Measurements from ENCODE around the gene MSI2. TPM values are rescaled to one million over a fixed set of nuclear protein-coding genes. Genes with fewer than 3 reads are reported as not detected.

MSI2 gene
- total RNA-seq, 1 donor, result 12.6 TPM

- H3K4me3 ChIP-seq (ENCODE audit: low read depth, low read length), result no peak overlapping the region
- DNase-seq (ENCODE audit: low read depth), result no peak
- no peak for TF ChIP-seq CTCF (IDR thresholded peaks at IDR 0.05; ENCODE audit: insufficient read depth, low read length)
Observed at GRCh38 chr17:57323391-57323790, 67.1 kb downstream of the MSI2 start.

DNA sequence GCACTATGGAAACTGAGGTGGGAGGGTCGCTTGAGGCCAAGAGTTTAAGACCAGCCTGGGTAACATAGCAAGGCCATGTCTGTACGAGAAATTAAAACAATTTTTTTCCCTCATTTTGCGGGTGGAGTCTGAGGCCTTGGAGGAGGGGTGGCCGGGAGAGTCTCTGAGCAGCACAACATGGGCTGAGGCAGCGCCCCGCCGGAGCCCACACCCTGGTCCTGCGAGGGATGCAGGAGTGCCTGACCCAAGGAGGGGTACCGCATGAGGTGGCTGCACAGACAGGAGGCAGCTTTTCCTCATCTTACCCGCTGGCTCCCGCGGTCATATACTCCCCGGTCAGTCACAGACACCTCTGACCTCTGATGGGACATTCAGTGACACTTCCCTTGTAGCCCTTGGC lies 67.7 kb downstream of the MSI2 start:
- H3K4me3 ChIP-seq (ENCODE audit: low read depth, low read length), result no peak overlapping the region
- TF ChIP-seq CTCF (IDR thresholded peaks at IDR 0.05; ENCODE audit: insufficient read depth, low read length), result no peak
- DNase-seq (ENCODE audit: low read depth), result no peak

- no peak for TF ChIP-seq CTCF (IDR thresholded peaks at IDR 0.05; ENCODE audit: insufficient read depth, low read length)
Observed at GRCh38 chr17:57324631-57325030, 68.3 kb downstream of the MSI2 start.

DNA sequence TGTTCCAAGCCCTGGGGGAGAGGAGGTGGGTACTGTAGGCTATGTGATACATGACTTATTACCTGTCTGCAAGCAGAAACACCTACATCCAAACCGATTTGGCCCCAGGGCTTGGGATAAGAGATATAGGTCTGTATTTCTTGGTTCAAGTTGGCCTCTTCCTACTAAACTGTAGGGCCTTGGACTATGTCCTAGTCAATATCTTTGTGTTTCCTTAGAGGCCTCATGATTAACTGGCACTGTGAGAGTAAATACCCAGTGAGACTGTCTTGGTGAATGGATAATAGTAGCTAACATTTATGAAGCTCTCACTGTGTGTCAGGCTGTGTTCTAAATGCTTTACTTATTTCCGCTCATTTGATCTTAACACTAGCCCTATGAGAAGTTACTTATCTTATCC lies 70.0 kb downstream of the MSI2 start:
- no peak for TF ChIP-seq CTCF (IDR thresholded peaks at IDR 0.05; ENCODE audit: insufficient read depth, low read length)
- no peak for DNase-seq (ENCODE audit: low read depth)
- H3K4me3 ChIP-seq (ENCODE audit: low read depth, low read length), result no peak overlapping the region

More at GRCh38 chr17:57324631-57325030, 68.3 kb downstream of the MSI2 start:
- no peak for DNase-seq (ENCODE audit: low read depth)
- H3K4me3 ChIP-seq (ENCODE audit: low read depth, low read length), result no peak overlapping the region

DNA sequence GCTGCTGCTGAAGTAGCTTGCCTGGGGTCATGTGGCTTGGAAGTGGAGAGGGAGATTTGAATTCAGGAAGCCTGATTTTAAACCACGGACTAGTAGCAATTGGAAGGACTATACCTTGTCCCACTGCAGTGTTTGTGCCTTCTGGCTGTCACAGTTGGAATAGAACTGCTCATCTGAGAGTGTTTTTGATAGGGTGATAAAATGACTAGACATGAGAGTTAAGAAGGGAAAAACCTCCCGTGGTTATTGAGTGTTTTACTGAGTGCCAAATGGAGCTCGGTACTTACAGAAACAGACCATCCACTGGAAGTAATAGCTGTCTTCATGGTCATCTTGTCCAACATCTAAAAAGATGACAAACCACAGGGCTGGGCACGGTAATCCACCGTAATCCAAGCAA lies 70.4 kb downstream of the MSI2 start:
- DNase-seq (ENCODE audit: low read depth), result no peak
- no peak overlapping the region for H3K4me3 ChIP-seq (ENCODE audit: low read depth, low read length)
- no peak for TF ChIP-seq CTCF (IDR thresholded peaks at IDR 0.05; ENCODE audit: insufficient read depth, low read length)

- DNase-seq (ENCODE audit: low read depth), result no peak
- no peak for TF ChIP-seq CTCF (IDR thresholded peaks at IDR 0.05; ENCODE audit: insufficient read depth, low read length)
- no peak overlapping the region for H3K4me3 ChIP-seq (ENCODE audit: low read depth, low read length)
Observed at GRCh38 chr17:57327176-57327970, 71.0 kb downstream of the MSI2 start.

Measured in fibroblast of the aortic adventitia (primary cell).